ENCODE data around the gene UGCG. TPM values are rescaled to one million over a fixed set of nuclear protein-coding genes. Genes with fewer than 3 reads are reported as not detected.
"Not testable (repeated sequence)": the region's sequence is repeated elsewhere in the genome, so short reads cannot be mapped to it uniquely, and the experiment has no call there.

UGCG gene
- total RNA-seq, 1 donor from 2014 or later: 61.0 TPM

DNA sequence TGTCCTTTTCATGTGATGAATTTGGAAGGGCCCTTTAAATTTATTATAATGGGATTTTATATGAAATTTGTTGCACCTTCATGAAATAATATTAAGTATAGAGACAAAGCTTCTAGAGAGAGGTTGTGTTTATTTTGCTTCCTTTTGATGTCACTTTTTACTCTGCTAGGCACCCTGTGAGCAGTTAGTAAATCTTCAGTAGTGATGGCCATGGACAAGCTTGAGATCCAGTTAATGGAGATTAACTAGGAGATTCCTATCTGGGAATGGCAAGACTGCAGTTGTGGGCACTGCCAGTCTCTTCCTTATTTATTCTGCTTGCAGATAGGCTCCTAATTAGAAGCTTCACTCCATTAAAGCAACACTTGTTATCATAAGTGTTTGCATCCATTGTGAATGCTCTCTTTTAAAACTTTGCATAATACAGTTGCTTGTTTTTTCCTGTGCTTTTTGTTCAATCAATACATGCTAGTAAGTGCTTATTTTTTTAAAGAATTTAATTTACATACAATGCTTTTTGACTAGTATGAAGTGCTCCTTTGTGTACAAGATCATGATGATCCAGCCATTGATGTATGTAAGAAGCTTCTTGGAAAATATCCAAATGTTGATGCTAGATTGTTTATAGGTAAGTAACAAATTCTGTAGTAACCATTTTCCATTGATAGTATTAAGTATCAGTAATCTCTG lies 25.9 kb downstream of the UGCG start:
- no peak for ATAC-seq

DNA sequence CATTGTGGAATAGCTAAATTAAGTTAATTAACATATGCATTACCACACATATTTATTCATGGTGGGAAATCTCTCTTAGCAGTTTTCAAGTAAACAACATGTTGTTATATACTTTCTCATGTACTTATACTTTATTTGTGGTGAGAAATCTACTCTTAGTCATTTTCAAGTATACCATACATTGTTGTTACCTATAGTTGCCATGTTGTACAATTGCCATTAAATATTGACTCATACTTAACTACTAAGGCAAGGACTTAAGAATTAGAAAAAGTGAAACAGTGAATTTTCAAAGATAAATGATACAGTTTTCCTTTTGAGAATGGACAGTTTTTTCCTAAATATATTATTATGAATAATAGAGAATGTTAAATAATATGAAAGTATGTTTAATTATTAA lies 27.7 kb downstream of the UGCG start:
- ATAC-seq: no peak

DNA sequence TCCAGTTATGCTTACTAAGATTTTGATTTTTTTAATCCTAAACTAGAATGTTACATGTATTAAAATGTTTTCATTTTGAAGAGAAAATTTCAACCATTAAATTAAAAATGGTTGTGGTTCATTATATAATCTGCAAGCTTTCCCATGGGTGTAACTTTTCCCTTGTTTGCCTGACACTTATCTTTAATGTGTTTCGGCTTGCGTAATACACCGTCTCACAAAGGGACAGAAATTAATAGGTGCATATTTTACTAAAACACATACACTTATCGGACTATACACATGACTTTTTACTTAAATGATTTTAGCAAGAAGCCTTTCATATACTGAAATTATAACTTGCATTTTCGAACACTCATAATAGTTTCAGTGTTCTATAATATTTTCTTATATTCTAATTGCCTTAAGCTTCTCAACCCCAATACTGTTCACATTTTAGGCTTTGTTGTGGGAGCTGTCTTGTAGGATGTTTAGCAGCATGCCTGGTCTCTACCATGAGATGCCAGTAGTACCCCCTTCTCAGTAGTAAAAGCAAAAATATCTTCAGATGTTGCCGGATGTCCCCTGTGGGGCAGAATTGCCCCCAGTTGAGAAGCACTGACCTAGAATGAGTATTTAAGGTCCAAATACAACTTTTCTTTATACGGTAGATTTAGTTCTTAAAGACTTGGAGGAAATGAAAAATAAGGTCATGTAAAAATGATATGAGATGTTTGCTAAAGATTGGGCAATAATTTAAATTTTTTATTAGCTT lies 28.6 kb downstream of the UGCG start:
- ATAC-seq: no peak

DNA sequence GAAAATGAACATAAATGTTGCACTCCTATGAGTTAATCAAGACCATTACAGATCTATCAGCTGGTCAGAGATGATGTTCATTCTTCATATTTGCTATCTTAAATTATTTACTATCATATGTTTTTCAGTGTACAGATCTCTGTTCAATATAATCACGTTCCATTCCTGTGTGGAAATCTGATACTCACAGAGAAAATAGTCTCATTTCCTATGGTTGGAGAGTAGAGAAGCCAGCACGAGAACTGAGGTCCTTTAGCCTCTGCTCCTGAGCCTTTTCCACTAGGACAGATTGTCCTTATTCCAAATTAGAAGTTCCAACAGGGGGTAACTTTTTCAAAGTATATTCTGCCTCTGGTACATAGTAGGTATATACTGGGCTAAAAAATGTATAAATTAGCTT lies 29.2 kb downstream of the UGCG start:
- ATAC-seq: no peak

DNA sequence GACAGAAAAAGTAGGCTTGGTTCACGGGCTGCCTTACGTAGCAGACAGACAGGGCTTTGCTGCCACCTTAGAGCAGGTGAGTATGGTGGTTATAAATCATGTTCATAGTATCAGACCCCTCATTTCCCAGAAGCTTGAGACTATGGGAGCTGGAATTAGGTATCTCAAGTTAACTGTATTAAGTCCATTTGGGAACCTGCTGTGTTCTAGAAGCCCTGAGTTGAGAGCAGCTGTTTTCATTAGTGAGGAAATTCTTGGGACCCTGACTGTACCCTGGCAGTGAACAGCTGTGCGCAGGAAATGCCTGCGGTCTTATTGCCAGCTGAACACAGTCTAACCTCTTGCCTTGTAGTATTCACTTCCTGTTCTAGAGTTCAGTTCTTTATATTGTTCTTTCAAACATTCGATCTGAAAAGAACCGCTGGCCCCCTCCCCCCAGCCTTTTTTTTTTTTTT lies 29.8 kb downstream of the UGCG start:
- peak; percentile 74 for ATAC-seq

DNA sequence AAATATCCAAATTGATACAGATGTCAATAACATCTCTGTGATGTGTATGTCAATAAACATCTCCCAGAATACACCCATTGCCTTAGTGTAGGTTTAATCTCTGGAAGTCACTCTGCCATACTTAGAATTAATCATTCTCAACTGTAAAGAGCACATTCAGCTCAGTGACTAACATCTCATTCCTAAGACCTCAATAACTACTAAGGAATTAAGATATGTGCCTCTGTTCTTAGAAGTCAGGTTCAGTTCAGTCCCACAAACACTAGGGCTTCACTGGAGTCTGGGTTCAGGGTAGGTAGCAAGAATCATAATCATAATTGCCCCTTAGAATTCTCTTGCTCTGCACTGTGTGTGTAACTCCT lies 31.7 kb downstream of the UGCG start:
- peak; percentile 59 for ATAC-seq

DNA sequence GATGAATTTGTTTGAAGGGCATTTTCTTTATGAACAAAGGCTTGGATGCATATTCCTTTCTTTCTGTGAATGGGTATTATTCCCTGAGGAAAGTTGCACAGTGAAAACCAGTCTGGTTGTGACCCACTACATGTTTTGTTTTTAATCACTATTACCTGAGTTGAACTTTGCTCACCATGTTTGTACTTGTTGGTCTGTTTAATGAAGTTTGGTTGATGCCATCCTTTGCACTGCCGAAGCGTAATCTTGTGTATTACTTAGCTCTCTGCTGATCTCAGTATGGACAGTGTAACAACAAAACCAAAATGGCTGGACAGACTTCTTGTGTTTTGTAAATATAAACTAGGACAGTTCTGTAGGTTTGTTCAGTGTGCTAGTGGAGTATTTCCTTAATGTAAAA lies 38.1 kb downstream of the UGCG start:
- ATAC-seq: no peak

DNA sequence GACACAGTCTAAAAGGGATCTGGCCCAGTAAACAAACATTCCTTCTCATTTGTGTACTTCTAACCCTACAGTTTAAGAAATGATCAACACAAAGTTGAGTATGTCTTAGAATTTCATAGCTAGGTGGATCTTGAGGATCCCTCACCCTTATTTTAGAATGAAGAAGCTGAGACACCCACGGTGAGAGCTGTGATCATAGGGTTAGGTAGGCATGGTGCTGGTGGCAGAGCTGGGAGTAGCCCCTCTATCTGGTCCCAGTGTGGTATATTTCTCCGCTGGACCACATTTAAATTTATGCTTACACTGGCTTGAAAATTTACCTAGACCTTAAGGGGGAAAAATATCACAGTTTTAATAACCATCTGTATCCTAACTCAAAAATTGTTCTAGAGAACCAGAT lies 39.8 kb downstream of the UGCG start:
- ATAC-seq: no peak

DNA sequence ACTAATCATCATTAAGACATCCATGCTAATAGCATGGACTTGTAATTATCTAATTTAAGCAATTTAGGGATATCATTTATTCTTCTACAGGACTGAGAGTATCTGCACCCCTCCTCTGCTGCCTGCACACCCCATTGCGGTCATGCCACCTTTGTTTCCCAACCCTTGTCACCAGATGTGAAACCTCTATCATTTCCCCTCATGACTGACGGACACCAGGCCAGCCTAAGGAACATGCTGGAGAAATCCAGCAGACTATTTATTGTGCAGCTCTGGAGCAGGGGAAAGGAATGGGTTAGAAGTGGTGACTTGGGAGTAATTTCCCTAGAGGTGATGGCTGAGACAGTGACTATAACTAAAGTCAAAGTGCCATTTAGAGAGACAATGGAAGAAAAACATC lies 40.7 kb downstream of the UGCG start:
- peak; percentile 14 for ATAC-seq

DNA sequence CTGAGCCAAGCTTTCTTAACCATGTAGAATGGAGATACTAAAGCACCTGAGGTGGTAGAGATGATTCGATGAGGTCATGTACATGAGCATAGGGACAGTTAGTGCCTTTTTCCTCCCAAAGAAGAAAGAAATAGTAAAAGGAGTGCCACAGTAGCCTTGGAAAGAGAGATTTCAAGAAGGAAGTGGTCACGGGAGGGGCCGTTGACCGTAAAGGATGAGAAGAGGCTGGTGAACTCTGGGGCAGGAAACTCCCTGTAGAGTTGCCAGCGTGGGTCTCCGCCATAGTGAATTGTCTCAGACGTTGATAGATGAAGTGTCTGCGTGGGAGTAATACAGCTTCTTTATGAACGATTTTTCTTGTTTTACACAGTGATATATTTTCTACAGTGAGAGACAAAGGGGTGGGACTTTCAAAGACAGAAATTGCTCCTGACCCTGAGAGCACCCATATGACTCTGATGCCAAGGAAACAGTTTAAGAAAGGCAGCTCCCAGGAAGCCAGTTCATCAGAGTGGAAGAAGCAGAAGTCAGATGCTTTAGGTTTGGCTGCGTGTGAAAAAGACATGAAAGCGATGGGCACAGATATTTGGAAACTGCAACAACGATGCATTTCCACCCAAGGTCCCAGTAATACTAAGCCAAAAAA lies 41.3 kb downstream of the UGCG start:
- ATAC-seq: peak; percentile 62

DNA sequence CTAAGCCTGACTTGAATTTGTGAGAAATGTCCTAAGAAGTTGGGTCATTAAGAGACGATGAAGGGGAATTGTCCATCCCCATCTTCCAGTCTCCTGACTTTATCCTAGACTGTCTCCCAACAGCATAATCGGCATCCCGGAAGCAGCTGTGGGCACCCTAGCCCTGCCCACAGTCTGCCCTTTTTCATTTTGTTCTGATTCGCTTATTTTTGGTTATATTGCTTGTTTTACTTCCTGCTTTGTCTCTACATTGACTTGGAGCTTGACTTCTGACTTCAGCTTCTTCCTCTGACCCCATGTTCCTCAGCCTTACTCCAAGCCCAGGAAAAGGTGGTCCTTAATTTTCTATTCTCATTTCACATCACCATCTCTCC lies 41.8 kb downstream of the UGCG start:
- peak; percentile 5 for ATAC-seq

DNA sequence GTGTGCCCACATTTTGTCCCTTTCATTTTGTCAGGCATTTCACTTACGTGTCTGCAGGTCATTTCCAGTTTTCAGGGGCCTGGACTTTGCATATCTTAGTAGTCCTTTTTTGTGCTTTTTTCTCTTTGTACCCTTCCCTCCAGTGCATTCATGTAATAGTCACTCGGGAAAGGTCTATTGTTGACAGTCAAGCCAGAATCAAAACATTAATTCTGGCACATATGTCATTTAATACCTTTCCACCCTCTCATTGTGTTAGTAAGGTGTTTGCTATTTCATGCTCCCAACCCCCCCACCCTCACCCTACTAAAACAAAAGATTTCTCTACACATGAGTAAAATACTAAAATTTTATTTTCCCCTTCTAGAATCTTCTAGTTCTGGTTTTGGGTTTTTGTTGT lies 42.7 kb downstream of the UGCG start:
- ATAC-seq: no peak

DNA sequence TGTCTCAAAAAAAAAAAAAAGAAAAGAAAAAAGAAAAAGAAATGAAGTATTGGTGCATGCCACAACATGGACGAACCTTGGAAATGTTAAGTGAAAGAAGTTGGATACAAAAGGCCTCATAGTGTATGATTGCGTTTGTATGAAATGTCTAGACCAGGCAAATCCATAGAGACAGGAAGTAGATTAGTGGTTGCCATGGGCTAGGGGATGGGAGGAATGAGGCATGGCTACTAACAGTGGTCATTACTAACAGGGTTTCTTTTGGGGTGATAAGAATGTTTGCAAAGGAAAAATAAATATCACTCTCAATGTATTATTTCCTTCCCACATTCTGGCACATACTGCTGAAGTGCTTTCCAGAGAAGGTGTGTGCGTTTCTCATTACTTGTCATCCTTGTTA lies 44.1 kb downstream of the UGCG start:
- ATAC-seq: no peak

DNA sequence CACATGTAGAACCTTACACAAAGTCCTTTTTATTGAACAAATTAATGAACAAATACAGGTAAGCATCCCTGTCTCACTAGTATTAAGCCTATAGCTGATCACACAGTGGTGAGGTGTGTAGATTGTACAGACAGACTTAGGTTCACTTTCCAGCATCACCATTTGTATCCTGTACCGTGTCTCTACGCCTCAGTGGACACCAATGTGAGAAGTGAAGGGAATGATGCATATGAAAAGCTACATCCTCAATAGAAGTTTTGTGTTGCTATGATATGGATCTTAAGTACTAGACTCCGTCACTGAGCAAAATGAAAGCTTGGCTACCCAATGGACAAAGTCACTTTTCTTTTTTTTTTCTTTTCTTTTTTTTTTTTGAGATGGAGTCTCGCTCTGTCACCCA lies 46.6 kb downstream of the UGCG start:
- ATAC-seq: no peak

DNA sequence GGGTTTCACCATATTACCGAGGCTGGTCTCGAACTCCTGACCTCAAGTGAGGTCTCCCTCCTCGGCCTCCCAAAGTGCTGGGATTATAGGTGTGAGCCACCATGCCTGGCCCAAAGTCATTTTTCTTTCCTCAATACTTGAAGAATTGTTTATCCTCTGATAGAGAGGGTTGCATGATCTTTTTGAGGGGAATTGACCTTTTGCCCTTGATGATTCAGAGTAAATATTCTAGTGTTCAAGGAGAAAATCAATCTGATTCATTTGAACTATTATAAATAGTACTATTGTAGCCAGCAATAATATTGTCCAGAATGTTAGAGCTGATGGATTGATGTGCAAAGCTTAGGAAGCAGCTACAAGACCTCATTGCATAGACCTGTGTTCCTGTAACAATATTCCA lies 47.1 kb downstream of the UGCG start:
- no peak for ATAC-seq

DNA sequence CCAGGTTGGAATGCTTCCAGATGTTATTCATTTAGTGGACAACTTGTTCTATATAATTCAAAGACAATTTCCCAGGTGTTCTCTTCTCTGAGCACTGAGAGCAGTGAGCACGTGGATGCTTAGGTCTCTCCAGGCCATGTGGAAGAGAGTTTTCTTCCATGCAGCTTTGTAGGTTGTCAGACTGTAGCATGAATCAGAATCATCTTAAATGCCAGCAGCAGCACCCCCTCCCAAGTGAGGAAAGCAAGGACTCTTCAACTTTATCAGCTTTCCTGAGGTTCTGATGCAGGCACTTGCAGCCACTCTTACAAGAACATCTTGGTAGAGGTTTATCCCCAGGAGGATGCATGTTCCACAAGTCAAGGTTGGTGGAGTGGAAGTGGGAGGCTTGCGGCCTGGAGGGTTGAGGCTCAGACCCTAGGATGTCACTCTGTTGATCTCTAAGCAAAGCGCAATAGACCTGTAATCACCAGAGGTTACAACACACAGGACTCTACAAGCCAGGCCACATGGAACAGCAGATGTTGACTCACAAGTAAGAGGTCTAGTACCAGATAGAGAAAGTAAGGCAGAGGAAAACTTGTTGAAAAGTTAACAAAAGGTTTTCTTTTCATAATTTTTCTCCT lies 47.7 kb downstream of the UGCG start:
- peak; percentile 62 for ATAC-seq

DNA sequence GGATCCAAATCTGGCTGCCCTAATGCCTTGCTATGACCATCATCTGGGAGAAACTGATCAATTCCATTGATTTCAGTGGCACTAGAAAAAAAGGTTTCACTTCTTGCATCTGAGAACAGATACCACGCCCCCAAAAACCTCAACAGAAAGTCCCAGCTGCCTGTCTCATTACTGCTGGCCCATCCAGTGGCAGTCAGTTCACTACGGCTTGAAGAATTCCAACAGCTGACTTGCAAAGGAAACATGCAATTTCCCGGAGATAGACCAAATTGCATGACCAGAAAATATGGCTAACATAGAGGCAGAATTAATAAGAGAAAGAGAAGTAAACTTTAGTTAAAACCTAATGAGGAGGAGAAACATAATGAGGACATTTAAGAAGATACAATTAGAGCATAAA lies 48.6 kb downstream of the UGCG start:
- no peak for ATAC-seq

DNA sequence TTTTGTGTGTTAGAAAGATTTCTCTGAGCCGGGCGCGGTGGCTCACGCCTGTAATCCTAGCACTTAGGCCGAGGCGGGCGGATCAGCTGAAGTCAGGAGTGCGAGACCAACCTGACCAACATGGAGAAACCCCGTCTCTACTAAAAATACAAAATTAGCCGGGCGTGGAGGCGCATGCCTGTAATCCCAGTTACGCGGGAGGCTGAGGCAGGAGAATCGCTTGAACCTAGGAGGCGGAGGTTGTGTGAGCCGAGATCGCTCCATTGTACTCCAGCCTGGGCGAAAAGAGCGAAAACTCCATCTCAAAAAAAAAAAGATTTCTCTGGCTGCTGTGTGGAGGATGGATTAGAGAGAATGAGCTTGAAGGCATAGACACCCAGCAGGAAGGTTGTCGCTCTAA lies 51.5 kb downstream of the UGCG start:
- not testable (repeated sequence) for ATAC-seq

DNA sequence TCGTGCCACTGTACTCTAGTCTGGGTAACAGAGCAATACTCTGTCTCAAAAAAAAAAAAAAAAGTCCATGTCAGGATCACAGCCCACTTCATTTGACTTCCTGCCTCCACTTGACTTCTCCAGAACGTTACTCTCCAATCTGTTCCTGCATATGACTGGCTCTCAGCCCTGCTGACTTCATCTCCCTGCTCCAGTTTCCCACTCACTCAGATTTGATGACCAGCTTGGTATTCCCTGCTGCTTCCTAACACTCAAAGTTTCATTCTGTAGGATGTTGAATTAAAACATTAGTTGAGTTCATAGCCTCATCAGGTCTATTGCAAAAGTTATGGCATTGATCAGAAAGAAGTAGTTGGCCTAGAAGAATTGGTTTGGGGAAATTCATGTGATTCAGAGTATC lies 52.3 kb downstream of the UGCG start:
- ATAC-seq: no peak

DNA sequence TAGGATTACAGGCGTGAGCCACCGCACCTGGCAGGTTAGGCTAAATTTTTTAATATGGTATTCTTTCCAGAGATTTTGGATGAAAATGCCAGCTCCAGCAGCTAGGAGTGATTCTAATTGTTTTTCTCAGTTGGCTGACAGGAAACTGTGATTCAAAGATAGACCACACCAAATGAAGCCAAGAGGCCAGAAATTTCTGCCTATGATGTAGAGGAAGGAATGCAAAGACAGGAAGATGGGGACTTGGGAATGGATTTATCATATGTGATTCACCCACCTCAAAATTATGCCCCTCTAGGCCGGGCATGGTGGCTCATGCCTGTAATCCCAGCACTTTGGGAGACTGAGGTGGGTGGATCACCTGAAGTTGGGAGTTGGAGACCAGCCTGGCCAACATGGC lies 53.3 kb downstream of the UGCG start:
- no peak for ATAC-seq

DNA sequence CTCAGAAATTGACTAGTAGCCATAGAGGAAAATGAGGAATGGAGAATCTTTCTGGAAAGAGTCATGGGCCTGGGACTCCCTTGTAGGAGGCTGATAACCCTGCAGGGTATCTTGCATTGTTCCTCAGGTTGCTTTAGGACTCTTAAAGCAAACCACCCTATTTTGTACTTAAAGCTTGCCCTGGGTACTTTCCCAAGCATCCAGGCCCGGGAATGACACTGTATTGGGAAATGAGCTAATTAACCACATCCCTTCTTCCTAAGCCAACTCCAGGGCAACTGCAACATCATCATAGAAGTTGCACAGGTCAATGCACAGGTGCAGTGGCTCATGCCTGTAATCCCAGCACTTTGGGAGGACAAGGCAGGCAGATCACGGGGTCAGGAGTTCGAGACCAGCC lies 55.9 kb downstream of the UGCG start:
- ATAC-seq: no peak

DNA sequence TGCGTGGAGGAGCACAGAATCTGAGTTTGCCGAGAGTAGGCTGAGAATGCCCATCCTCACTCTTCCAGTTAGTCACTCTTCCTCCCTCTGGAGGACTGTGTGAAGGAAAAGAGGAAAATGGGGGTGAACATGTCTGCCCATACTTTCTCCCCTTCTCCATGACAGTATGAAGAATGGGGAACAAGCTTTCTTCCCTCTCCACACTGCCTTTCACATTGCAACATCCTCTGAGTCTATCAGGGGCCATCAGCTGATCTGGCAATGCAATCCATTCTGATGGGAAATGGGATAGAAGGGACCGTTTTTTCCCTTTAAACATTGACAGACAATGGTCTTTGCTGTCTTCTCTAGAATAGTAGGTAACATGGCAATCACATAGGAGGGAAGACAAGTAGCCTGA lies 56.8 kb downstream of the UGCG start:
- no peak for ATAC-seq

DNA sequence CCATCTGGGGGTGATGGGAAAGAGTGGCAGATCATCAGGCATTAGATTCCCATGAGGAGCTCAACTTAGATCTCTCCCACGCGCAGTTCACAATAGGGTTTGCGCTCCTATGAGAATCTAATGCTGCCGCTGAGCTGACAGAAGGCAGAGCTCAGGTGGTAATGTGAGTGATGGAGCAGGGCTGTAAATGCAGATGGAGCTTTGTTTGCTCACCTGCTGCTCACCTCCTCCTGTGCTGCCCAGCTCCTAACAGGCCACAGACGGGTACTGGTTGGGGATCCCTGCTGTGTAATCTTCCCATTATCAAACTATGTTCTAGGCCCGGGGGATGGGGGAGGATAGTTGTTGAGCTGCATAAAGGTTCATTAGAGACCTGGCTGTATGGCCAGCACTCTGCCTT lies 58.4 kb downstream of the UGCG start:
- ATAC-seq: no peak
